ENCODE data around the gene DTD1.

- no peak for TF ChIP-seq CTCF (IDR thresholded peaks at IDR 0.05)
- TF ChIP-seq REST (IDR thresholded peaks at IDR 0.05; ENCODE audit: low read depth, low read length), result no peak
- no peak for TF ChIP-seq RAD21 (IDR thresholded peaks at IDR 0.05; ENCODE audit: low read length)
- TF ChIP-seq SMC3 (IDR thresholded peaks at IDR 0.05; ENCODE audit: low read depth, low read length), result no peak
- no peak for TF ChIP-seq TEAD4 (IDR thresholded peaks at IDR 0.05; ENCODE audit: borderline replicate concordance, insufficient read depth)
- no peak for TF ChIP-seq RXRA (IDR thresholded peaks at IDR 0.05; ENCODE audit: borderline replicate concordance, low read depth)
These were observed 207.5 kb downstream of the DTD1 start for GRCh38 chr20:18795366-18795765.
